RWPE2 (cell line): Measurements from ENCODE around the gene HCLS1.

ENCODE experiments used
- ATAC-seq: fragments of 200-7000 bp; cut with Tn5 transposase; 3 replicates; pipeline ENCODE4 v1.9.1; 2021; ENCODE audit warnings: low read depth
- DNase-seq: peaks from one replicate; pipeline ENCODE4 v3.0.0-alpha.2; 2020; ENCODE audit warnings: low spot score
- H3K27ac ChIP-seq: fragments of 450-650 bp; 2 replicates; pipeline ENCODE4 v1.5.1; 2017; ENCODE audit warnings: mild to moderate bottlenecking; ENCODE audit not compliant: poor library complexity, severe bottlenecking
- H3K27me3 ChIP-seq: fragments of 250-450 bp; sonication (Bioruptor Pico); 2 replicates; pipeline ENCODE4 v1.5.1; 2021; ENCODE audit warnings: mild to moderate bottlenecking, moderate library complexity; ENCODE audit not compliant: insufficient read depth, poor library complexity, severe bottlenecking
- H3K36me3 ChIP-seq: fragments of 250-450 bp; sonication (Bioruptor Pico); 2 replicates; pipeline ENCODE4 v1.5.1; 2020; ENCODE audit warnings: low read depth, mild to moderate bottlenecking, moderate library complexity
- H3K4me1 ChIP-seq: fragments of 250-450 bp; sonication (Bioruptor Pico); 2 replicates; pipeline ENCODE4 v1.5.1; 2021; ENCODE audit warnings: mild to moderate bottlenecking, moderate library complexity; ENCODE audit not compliant: insufficient read depth, poor library complexity, severe bottlenecking
- H3K4me3 ChIP-seq: fragments of 250-450 bp; sonication (Bioruptor Pico); 2 replicates; pipeline ENCODE4 v1.5.1; 2021; ENCODE audit warnings: mild to moderate bottlenecking, moderate library complexity; ENCODE audit not compliant: severe bottlenecking
- H3K9me3 ChIP-seq: fragments of 250-450 bp; sonication (Bioruptor Pico); 2 replicates; pipeline ENCODE4 v1.5.1; 2021; ENCODE audit warnings: mild to moderate bottlenecking, moderate library complexity; ENCODE audit not compliant: severe bottlenecking
- TF ChIP-seq, protein P1 (sequence below): fragments of 450-650 bp; IDR thresholded peaks from one replicate; pipeline ENCODE4 v1.5.1; 2017; ENCODE audit warnings: mild to moderate bottlenecking, moderate library complexity; ENCODE audit not compliant: poor library complexity, severe bottlenecking

HCLS1 gene

DNA sequence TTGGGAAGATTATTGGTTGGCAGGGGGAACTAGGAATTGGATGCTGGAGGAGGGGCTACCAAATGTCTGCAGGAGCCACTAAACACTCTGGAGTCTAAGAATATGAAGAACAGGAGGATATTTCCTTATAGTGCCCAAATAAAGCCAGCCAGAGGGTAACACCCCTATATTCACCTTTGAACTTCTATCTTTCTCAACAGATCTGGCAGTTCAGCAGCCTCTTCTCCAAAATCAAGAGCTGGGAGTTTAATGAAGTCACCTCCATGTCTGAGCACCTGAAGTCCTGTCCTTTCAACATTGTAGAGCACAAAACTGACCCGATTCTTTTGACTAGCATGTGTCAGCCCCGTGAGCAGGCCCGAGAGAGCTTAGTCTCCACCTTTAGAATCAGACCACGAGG lies 34.2 kb downstream of the HCLS1 start:
- H3K9me3 ChIP-seq = no peaks in the 10 kb centered on the region
- TF ChIP-seq, protein P1, sequence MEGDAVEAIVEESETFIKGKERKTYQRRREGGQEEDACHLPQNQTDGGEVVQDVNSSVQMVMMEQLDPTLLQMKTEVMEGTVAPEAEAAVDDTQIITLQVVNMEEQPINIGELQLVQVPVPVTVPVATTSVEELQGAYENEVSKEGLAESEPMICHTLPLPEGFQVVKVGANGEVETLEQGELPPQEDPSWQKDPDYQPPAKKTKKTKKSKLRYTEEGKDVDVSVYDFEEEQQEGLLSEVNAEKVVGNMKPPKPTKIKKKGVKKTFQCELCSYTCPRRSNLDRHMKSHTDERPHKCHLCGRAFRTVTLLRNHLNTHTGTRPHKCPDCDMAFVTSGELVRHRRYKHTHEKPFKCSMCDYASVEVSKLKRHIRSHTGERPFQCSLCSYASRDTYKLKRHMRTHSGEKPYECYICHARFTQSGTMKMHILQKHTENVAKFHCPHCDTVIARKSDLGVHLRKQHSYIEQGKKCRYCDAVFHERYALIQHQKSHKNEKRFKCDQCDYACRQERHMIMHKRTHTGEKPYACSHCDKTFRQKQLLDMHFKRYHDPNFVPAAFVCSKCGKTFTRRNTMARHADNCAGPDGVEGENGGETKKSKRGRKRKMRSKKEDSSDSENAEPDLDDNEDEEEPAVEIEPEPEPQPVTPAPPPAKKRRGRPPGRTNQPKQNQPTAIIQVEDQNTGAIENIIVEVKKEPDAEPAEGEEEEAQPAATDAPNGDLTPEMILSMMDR = no peak
- DNase-seq (no peak), ATAC-seq (no peak)
- no peaks in the 10 kb centered on the region for H3K27me3 ChIP-seq
- H3K4me3 ChIP-seq = no peak overlapping the region
- no peaks in the 10 kb centered on the region for H3K4me1 ChIP-seq
- no peak overlapping the region for H3K27ac ChIP-seq
- H3K36me3 ChIP-seq = no peaks in the 10 kb centered on the region

DNA sequence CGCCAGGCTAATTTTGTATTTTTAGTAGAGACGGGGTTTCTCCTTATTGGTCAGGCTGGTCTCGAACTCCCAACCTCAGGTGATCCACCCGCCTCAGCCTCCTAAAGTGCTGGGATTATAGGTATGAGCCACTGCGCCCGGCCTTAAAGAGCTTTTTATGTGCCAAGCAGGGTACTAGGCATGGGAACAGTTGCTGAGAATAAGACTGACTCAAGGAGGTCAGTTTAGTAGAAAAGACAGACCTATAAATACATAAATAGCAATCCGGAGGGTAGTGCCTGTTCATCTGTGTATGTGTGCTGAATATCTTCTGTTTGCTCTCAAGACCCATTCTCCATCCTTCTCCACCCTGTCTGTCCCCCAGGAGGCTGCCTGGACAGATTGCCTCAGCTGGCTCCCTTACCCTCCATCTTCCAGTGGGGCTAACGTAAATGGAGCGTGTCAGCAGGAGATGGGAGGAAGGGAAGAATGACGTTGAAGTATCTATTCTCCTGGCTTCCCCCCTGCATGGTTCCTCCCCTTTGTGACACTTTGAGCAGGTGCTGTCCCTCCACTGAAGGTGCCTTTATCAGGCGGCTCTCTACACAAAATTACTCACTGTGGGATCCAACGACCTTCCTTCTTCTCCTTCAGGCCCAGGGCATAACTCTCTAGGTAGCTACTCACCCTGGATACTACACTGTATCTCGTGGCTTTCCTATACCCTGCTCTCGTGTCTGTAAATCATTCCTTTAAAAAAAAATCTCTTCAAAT lies 36.4 kb downstream of the HCLS1 start:
- no peak overlapping the region for H3K27ac ChIP-seq
- H3K9me3 ChIP-seq = no peaks in the 10 kb centered on the region
- no peaks in the 10 kb centered on the region for H3K27me3 ChIP-seq
- ATAC-seq (no peak), DNase-seq (no peak)
- H3K4me3 ChIP-seq = no peak overlapping the region
- H3K36me3 ChIP-seq = no peaks in the 10 kb centered on the region
- TF ChIP-seq, protein P1 = no peak
- H3K4me1 ChIP-seq = no peaks in the 10 kb centered on the region

DNA sequence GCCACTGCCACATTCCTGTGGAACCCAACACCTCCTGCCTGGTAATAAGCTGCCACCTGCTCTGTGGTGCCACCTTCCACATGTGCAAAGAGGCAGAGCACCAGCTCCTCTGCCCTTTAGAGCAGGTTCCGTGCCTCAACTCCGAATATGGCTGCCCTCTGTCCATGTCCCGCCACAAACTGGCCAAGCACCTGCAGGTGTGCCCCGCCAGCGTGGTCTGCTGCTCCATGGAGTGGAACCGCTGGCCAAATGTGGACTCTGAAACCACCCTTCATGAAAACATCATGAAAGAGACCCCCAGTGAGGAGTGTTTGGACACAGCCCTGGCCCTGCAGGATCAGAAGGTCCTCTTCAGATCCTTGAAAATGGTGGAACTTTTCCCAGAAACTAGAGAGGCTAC lies 39.2 kb downstream of the HCLS1 start:
- Histone ChIP-seq H3K27ac (no peak overlapping the region), H3K4me3 (no peak overlapping the region), H3K27me3 (no peaks in the 10 kb centered on the region), H3K36me3 (no peaks in the 10 kb centered on the region), H3K9me3 (no peaks in the 10 kb centered on the region), H3K4me1 (no peaks in the 10 kb centered on the region)
- TF ChIP-seq, protein P1 = no peak
- ATAC-seq (no peak), DNase-seq (no peak)

DNA sequence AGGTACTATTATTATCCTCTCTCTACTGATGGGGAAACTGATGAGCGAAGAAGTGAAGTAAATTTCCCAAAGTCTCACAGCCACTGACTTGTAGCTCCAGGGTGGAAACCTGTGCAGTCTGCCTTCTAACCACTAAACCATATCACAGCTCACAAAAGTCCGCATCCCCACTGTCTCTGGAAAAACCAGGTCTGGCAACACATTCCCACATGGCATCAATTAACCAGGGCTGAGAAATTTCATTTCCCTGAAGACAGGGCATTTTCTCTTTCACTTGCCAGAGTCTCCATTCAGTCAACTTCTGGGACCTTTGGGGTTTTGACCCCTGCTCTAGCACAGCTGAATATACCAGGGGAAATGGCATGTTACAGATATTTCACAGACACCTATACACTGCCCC lies 41.0 kb downstream of the HCLS1 start:
- Histone ChIP-seq H3K9me3 (no peaks in the 10 kb centered on the region), H3K4me3 (no peak overlapping the region), H3K27ac (no peak overlapping the region), H3K36me3 (no peaks in the 10 kb centered on the region), H3K4me1 (no peaks in the 10 kb centered on the region), H3K27me3 (no peaks in the 10 kb centered on the region)
- no peak for DNase-seq
- ATAC-seq = no peak
- TF ChIP-seq, protein P1 = no peak

DNA sequence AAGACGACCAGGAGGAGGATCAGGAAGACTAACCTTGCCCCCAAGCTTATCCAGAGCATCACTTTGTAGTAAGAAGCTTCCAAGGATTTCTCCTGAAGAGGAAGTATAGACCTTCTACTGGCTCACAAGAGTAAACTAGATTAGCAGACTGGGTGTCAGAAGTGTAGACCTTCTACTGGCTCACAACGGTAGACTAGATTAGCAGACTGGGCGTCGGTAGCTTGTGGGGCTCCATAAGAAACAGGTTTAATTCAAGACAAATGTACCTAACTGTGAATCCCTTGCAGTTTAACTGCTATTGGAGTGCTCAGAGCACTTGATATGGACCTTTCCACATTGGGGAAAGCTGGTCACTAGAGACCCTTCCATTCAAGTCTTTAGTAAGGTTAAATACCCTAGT lies 54.6 kb downstream of the HCLS1 start:
- no peaks in the 10 kb centered on the region for H3K36me3 ChIP-seq
- TF ChIP-seq, protein P1 = no peak
- no peaks in the 10 kb centered on the region for H3K9me3 ChIP-seq
- ATAC-seq (no peak), DNase-seq (no peak)
- no peaks in the 10 kb centered on the region for H3K27me3 ChIP-seq
- H3K27ac ChIP-seq = no peak overlapping the region
- no peaks in the 10 kb centered on the region for H3K4me1 ChIP-seq
- H3K4me3 ChIP-seq = no peak overlapping the region
